Coronary artery (tissue), 2 donors: ENCODE results near the gene SLC38A4.
"Not testable (repeated sequence)": the region's sequence is repeated elsewhere in the genome, so short reads cannot be mapped to it uniquely, and the experiment has no call there.

Experiments
- DNase-seq: peaks from one replicate; pipeline ENCODE4 v3.0.0-alpha.2; 2017; ENCODE audit warnings: low spot score
- H3K27ac ChIP-seq, 2 donors: fragments of 200-600 bp; sonication (generic); one replicate each; pipeline ENCODE4 v1.5.1; 2016 to 2019
- H3K4me3 ChIP-seq: fragments of 200-600 bp; sonication (generic); 2 replicates; pipeline ENCODE4 v1.5.1; 2016; ENCODE audit warnings: mild to moderate bottlenecking, moderate library complexity
- TF ChIP-seq, protein P1 (sequence below): fragments of 200-600 bp; sonication (generic); IDR thresholded peaks from one replicate; pipeline ENCODE4 v1.5.1; 2019; ENCODE audit warnings: antibody characterized with exemption

The SLC38A4 gene

DNA sequence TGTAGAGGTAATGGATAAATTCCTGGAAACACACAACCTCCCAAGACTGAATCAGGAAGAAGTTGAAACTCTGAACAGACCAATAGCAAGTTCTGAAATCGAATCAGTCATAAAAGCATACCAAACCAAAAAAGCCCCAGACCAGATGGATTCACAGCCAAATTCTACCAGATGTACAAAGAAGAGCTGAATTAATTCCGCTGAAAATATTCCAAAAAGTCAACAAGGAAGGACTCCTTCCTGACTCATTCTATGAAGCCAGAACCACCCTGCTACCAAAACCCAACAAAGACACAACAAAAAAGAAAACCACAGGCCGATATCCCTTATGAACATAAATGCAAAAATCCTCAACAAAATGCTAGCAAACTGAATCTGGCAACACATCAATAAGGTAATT lies 81.5 kb downstream of the SLC38A4 start:
- TF ChIP-seq, protein P1, sequence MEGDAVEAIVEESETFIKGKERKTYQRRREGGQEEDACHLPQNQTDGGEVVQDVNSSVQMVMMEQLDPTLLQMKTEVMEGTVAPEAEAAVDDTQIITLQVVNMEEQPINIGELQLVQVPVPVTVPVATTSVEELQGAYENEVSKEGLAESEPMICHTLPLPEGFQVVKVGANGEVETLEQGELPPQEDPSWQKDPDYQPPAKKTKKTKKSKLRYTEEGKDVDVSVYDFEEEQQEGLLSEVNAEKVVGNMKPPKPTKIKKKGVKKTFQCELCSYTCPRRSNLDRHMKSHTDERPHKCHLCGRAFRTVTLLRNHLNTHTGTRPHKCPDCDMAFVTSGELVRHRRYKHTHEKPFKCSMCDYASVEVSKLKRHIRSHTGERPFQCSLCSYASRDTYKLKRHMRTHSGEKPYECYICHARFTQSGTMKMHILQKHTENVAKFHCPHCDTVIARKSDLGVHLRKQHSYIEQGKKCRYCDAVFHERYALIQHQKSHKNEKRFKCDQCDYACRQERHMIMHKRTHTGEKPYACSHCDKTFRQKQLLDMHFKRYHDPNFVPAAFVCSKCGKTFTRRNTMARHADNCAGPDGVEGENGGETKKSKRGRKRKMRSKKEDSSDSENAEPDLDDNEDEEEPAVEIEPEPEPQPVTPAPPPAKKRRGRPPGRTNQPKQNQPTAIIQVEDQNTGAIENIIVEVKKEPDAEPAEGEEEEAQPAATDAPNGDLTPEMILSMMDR: no peak
- no peak for DNase-seq
- Histone ChIP-seq H3K27ac (no peak overlapping the region), H3K4me3 (no peak overlapping the region)

DNA sequence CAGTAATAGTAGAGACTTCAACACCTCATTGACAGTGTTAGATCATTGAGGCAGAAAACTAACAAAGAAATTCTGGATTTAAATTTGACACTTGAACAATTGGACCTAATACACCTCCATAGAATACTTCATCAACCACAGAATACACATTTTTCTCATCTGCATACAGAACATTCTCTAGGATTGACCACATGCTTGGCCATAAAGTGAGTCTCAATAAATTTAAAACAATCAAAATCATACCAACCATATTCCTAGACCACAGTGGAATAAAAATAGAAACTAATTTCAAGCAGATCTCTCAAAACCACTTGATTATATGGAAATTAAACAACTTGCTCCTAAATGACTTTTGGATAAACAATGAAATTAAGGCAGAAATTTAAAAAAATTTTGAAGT lies 82.3 kb downstream of the SLC38A4 start:
- no peak overlapping the region for H3K27ac ChIP-seq
- TF ChIP-seq, protein P1: no peak
- H3K4me3 ChIP-seq: no peak overlapping the region
- no peak for DNase-seq

DNA sequence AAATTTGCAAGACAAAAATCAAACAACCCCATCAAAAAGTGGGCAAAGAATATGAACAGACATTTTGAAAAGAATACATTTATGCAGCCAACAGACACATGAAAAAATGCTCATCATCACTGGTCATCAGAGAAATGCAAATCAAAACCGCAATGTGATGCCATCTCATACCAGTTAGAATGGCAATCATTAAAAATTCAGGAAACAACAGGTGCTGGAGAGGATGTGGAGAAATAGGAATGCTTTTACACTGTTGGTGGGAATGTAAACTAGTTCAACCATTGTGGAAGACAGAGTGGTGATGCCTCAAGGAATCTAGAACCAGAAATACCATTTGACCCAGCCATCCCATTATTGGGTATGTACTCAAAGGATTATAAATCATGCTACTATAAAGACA lies 83.5 kb downstream of the SLC38A4 start:
- H3K4me3 ChIP-seq, H3K27ac ChIP-seq, DNase-seq: not testable (repeated sequence)

DNA sequence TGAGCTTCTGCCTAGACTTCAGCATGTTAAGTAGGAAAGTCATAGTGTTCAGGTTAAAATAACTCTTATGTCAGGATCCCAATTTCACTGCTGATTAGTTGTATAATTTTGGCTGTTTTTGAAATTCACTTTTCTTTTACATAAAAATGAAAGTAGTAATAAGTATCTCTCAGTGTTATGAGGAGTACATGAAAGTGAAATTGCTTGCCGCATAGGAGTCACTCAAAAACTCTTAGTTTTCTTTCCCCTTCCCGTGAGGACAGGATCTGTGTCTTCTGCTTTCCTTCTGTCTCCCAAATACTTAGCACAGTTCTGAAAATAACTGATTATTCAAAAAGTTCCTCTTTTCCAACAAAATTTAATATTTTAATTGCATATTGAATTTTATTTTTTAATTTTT lies 100.5 kb downstream of the SLC38A4 start:
- no peak for DNase-seq
- H3K27ac ChIP-seq: no peak overlapping the region
- TF ChIP-seq, protein P1: no peak
- H3K4me3 ChIP-seq: no peak overlapping the region

DNA sequence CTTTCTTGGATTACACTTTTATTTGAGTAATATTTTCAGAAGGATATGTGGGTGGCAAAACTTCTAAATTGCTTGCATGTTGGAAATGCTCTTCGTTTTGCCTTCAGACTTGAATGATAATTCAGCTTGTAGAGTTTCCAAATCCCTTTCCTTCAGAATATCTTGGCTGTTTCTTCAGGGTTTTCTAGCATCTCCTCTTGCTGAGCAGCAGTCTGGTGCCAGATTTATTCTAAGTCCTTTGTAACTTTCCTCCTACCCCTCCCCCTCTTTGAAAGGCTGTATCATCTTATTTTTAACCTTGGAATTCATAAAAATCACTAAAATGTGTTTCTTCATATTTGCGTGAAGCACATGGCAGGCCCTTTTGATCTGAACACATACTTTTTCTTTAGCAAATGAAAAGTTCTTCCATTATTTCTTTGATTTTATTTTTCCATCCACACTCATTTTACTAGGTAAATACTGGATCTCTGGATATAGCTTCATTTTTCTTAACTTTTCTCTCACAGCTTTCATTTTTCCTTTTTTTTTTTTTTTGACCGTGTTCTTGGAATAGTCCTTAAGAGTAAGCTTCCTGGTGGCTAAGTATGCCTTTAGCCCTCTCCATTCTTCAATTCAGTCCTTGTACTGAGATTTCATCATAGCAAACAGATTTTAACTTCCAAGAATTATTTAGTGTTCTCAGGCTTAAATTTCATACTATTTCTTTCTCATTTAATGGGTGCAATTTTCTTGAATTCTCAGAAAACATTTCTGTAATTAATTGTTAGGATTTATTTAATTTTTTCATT lies 102.0 kb downstream of the SLC38A4 start:
- Histone ChIP-seq H3K4me3 (no peak overlapping the region), H3K27ac (no peak overlapping the region)
- TF ChIP-seq, protein P1: no peak
- no peak for DNase-seq

DNA sequence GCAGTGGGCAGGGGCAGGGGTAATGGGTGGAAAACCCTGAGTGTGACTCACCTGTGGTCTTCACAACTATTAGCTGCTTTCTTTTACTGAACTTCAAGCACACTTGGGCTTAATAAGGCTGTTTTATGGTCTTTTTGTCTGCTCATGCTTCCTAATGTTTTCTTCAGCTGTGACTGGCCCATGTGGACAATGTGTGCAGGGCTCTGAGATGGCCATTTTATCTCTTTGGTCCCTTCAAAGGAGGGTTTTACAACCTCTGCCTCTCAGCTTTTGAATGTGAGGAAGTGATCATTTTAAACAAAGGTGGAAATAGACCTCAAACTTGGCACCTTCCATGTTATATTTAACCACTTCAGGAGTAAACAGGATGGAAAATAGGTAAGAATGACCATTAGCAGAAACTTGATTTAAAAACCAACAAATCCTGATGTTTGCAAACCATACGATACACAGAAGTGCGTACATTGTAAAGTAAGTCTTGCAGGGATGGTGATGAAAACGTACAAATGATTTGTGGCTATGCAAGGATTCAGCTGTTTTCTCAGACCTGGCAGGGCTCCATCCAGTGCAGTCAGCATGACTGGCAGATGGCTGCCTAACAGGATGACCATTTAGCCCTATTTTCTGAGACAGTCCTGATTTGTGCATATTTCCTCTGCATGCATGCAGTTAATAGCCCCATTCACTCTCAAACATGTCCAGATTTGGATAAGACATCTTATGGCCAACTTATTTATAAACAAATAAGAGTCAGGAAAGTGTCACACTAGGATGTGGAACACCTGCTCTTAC lies 103.2 kb downstream of the SLC38A4 start:
- no peak for DNase-seq
- Histone ChIP-seq H3K4me3 (no peak overlapping the region), H3K27ac (no peak overlapping the region)
- TF ChIP-seq, protein P1: no peak

DNA sequence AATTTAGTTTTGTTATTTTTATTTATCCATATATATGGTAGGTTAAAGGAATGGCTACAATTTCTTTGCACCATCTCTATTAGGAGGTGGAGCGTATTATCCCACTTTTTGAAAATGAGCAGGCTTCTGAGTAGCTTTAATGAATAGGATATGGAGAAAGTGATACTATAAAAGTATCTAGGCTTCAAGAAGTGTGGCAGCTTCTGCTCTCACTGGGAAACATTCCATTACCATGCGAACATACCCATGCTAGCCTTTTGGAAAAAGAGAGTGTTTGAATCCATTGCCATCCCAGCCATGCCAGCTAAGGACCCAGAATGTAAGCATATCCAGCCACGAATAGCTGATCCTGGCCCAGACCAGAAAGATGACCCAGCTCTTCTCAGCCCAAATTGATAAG lies 107.3 kb downstream of the SLC38A4 start:
- Histone ChIP-seq H3K4me3 (no peak overlapping the region), H3K27ac (no peak overlapping the region)
- TF ChIP-seq, protein P1: no peak
- no peak for DNase-seq
